WTC11 (cell line): Measurements from ENCODE around the gene EXOC4. TPM values are rescaled to one million over a fixed set of nuclear protein-coding genes. Genes with fewer than 3 reads are reported as not detected.

Experiments used
- ATAC-seq: fragments of 200-7000 bp; cut with Tn5 transposase; 2 replicates; pipeline ENCODE4 v1.10.0; 2021; ENCODE audit warnings: mild to moderate bottlenecking, moderate library complexity
- CTCF ChIA-PET: fragments of 300-600 bp; sonication (Branson Sonifier 250); formaldehyde crosslinking; loops from one replicate; lab custom pipeline; 2021; ENCODE audit warnings: antibody characterized with exemption; lab: Charles Lee
- POLR2A ChIA-PET: fragments of 350-600 bp; sonication (Branson Sonifier 250); formaldehyde crosslinking; loops from one replicate; lab custom pipeline; 2021; ENCODE audit warnings: antibody characterized with exemption; lab: Charles Lee
- DNase-seq: peaks from one replicate; pipeline ENCODE4 v3.0.0; 2021; ENCODE audit warnings: low spot score
- H3K27ac Mint-ChIP-seq: 2 replicates; pipeline ENCODE4 v1.8.0; 2021; ENCODE audit warnings: mixed read lengths
- H3K27me3 Mint-ChIP-seq: 2 replicates; pipeline ENCODE4 v1.8.0; 2021; ENCODE audit warnings: low read depth, mild to moderate bottlenecking, moderate library complexity, mixed read lengths
- H3K36me3 Mint-ChIP-seq: 2 replicates; pipeline ENCODE4 v1.8.0; 2021; ENCODE audit warnings: mixed read lengths
- H3K4me1 Mint-ChIP-seq: 2 replicates; pipeline ENCODE4 v1.8.0; 2022; ENCODE audit warnings: mixed read lengths
- H3K4me3 Mint-ChIP-seq: 2 replicates; pipeline ENCODE4 v1.8.0; 2021; ENCODE audit warnings: mild to moderate bottlenecking, moderate library complexity, mixed read lengths
- H3K9me3 Mint-ChIP-seq: 2 replicates; pipeline ENCODE4 v1.8.0; 2021; ENCODE audit warnings: mixed read lengths
- CREM ChIP-seq: sonication (generic); formaldehyde crosslinking; IDR thresholded peaks from 2 replicates; pipeline ENCODE4 v1.8.1; 2022; ENCODE audit warnings: mild to moderate bottlenecking, missing genetic modification reagents, moderate library complexity
- FOXJ3 ChIP-seq: sonication (generic); formaldehyde crosslinking; IDR thresholded peaks from 2 replicates; pipeline ENCODE4 v1.9.0; 2021; ENCODE audit warnings: missing genetic modification reagents, mild to moderate bottlenecking, borderline replicate concordance
- GRHL2 ChIP-seq: fragments of 250-450 bp; sonication (Bioruptor Pico); IDR thresholded peaks from 2 replicates; pipeline ENCODE4 v1.8.0; 2022; ENCODE audit warnings: mild to moderate bottlenecking, moderate library complexity; ENCODE audit not compliant: insufficient replicate concordance, severe bottlenecking
- KAT7 ChIP-seq: sonication (generic); formaldehyde crosslinking; IDR thresholded peaks from 2 replicates; pipeline ENCODE4 v1.8.1; 2023; ENCODE audit warnings: missing genetic modification reagents, mild to moderate bottlenecking, borderline replicate concordance
- MYBL2 ChIP-seq: sonication (generic); formaldehyde crosslinking; IDR thresholded peaks from 2 replicates; pipeline ENCODE4 v1.8.1; 2023; ENCODE audit warnings: mild to moderate bottlenecking, moderate library complexity, missing genetic modification reagents
- OVOL2 ChIP-seq: fragments of 250-450 bp; sonication (Bioruptor Pico); IDR thresholded peaks from 2 replicates; pipeline ENCODE4 v1.9.0; 2021; ENCODE audit warnings: mild to moderate bottlenecking, borderline replicate concordance
- SMAD3 ChIP-seq: sonication (generic); formaldehyde crosslinking; IDR thresholded peaks from 2 replicates; pipeline ENCODE4 v1.8.0; 2022; ENCODE audit warnings: missing genetic modification reagents, mild to moderate bottlenecking, borderline replicate concordance
- SP1 ChIP-seq: sonication (generic); formaldehyde crosslinking; conservative IDR thresholded peaks from 2 replicates; pipeline ENCODE4 v1.8.1; 2022; ENCODE audit warnings: missing genetic modification reagents
- TCF7 ChIP-seq: sonication (generic); formaldehyde crosslinking; IDR thresholded peaks from 2 replicates; pipeline ENCODE4 v1.8.0; 2022; ENCODE audit warnings: mild to moderate bottlenecking, low read depth, missing genetic modification reagents, moderate library complexity
- ZNF138 ChIP-seq: sonication (generic); formaldehyde crosslinking; conservative IDR thresholded peaks from 2 replicates; pipeline ENCODE4 v1.8.1; 2022; ENCODE audit warnings: mild to moderate bottlenecking, moderate library complexity, missing genetic modification reagents
- ZNF317 ChIP-seq: sonication (generic); formaldehyde crosslinking; IDR thresholded peaks from 2 replicates; pipeline ENCODE4 v1.8.1; 2023; ENCODE audit warnings: low read depth, mild to moderate bottlenecking, moderate library complexity, missing genetic modification reagents, borderline replicate concordance
- ZNF423 ChIP-seq: fragments of 250-450 bp; sonication (Bioruptor Pico); IDR thresholded peaks from 2 replicates; pipeline ENCODE4 v2.1.2; 2022; ENCODE audit warnings: mild to moderate bottlenecking, moderate library complexity
- total RNA-seq: library from RNA; stranded (reverse); gene quantifications from 3 replicates; pipeline ENCODE4 v1.2.3, GENCODE V29; 2021
- TF ChIP-seq, protein P1 (sequence below): sonication (generic); formaldehyde crosslinking; IDR thresholded peaks from 2 replicates; pipeline ENCODE4 v1.8.1; 2022; ENCODE audit warnings: mild to moderate bottlenecking, missing genetic modification reagents, moderate library complexity, borderline replicate concordance
- TF ChIP-seq, protein P2 (sequence below): sonication (generic); formaldehyde crosslinking; IDR thresholded peaks from 2 replicates; pipeline ENCODE4 v1.8.1; 2022; ENCODE audit warnings: mild to moderate bottlenecking, moderate library complexity, missing genetic modification reagents
- TF ChIP-seq, protein P3 (sequence below): sonication (generic); formaldehyde crosslinking; IDR thresholded peaks from 2 replicates; pipeline ENCODE4 v1.8.0; 2022; ENCODE audit warnings: mild to moderate bottlenecking, missing genetic modification reagents
- TF ChIP-seq, protein P4 (sequence below): sonication (generic); formaldehyde crosslinking; conservative IDR thresholded peaks from 2 replicates; pipeline ENCODE4 v1.8.1; 2022; ENCODE audit warnings: mild to moderate bottlenecking, missing genetic modification reagents
- TF ChIP-seq, protein P5 (sequence below): fragments of 250-450 bp; sonication (Bioruptor Pico); IDR thresholded peaks from 2 replicates; pipeline ENCODE4 v1.9.0; 2021; ENCODE audit warnings: mild to moderate bottlenecking, borderline replicate concordance
- TF ChIP-seq, protein P6 (sequence below): fragments of 250-450 bp; sonication (Bioruptor Pico); IDR thresholded peaks from 2 replicates; pipeline ENCODE4 v1.9.0; 2021; ENCODE audit warnings: moderate library complexity, mild to moderate bottlenecking, inconsistent platforms, borderline replicate concordance
- TF ChIP-seq, protein P7 (sequence below): sonication (generic); formaldehyde crosslinking; IDR thresholded peaks from 2 replicates; pipeline ENCODE4 v1.8.0; 2022; ENCODE audit warnings: mild to moderate bottlenecking, missing genetic modification reagents
- TF ChIP-seq, protein P8 (sequence below): sonication (generic); formaldehyde crosslinking; IDR thresholded peaks from 2 replicates; pipeline ENCODE4 v1.8.1; 2023; ENCODE audit warnings: mild to moderate bottlenecking, missing genetic modification reagents, moderate library complexity

EXOC4 gene
- total RNA-seq, 1 experiment from 2014 or later, result 62.0 TPM

DNA sequence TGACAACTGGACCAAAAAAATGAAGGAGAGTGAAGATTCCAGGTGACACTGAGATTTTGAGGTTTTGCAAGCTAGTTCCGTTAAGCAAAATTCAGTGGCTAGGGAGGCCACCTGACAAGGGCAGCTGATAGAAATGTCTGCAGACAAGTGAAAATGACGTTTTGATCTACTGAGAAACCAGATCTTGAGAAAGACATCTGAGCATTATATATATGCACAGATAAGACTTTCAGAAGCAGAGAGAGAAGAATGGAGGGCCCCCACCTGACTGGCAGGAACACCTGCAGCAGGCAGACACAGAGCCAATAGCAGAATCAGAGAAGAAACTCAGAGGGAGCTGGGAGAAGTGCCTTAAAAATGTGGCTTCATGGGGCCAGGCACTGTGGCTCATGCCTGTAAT, 798.1 kb downstream of the EXOC4 start:
- ATAC-seq (no peak), DNase-seq (no peak)
- CTCF ChIA-PET, result interaction anchor here (0.8 kb wide), 1 partner anchor 90 kb away, joined by 3 read pairs; no protein-coding TSS in a partner anchor
- Mint-ChIP-seq H3K27ac (peak overlapping the region; percentile 12; the same call in 1 of the 2 replicates), H3K9me3 (peaks cover 21% of the 10 kb centered on the region), H3K4me3 (no peak overlapping the region), H3K4me1 (peaks cover 31% of the 10 kb centered on the region), H3K36me3 (peaks cover 20% of the 10 kb centered on the region), H3K27me3 (no peaks in the 10 kb centered on the region)
- no peak for TF ChIP-seq GRHL2 (CRISPR knock-in tag)
- TF ChIP-seq ZNF423 (CRISPR knock-in tag), result no peak
- TF ChIP-seq, protein P1, sequence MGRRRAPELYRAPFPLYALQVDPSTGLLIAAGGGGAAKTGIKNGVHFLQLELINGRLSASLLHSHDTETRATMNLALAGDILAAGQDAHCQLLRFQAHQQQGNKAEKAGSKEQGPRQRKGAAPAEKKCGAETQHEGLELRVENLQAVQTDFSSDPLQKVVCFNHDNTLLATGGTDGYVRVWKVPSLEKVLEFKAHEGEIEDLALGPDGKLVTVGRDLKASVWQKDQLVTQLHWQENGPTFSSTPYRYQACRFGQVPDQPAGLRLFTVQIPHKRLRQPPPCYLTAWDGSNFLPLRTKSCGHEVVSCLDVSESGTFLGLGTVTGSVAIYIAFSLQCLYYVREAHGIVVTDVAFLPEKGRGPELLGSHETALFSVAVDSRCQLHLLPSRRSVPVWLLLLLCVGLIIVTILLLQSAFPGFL (CRISPR knock-in tag), result no peak
- TF ChIP-seq, protein P2, sequence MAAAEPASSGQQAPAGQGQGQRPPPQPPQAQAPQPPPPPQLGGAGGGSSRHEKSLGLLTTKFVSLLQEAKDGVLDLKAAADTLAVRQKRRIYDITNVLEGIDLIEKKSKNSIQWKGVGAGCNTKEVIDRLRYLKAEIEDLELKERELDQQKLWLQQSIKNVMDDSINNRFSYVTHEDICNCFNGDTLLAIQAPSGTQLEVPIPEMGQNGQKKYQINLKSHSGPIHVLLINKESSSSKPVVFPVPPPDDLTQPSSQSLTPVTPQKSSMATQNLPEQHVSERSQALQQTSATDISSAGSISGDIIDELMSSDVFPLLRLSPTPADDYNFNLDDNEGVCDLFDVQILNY (CRISPR knock-in tag), result no peak
- TF ChIP-seq TCF7 (CRISPR knock-in tag), result no peak
- TF ChIP-seq, protein P3, sequence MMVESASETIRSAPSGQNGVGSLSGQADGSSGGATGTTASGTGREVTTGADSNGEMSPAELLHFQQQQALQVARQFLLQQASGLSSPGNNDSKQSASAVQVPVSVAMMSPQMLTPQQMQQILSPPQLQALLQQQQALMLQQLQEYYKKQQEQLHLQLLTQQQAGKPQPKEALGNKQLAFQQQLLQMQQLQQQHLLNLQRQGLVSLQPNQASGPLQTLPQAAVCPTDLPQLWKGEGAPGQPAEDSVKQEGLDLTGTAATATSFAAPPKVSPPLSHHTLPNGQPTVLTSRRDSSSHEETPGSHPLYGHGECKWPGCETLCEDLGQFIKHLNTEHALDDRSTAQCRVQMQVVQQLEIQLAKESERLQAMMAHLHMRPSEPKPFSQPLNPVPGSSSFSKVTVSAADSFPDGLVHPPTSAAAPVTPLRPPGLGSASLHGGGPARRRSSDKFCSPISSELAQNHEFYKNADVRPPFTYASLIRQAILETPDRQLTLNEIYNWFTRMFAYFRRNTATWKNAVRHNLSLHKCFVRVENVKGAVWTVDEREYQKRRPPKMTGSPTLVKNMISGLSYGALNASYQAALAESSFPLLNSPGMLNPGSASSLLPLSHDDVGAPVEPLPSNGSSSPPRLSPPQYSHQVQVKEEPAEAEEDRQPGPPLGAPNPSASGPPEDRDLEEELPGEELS (CRISPR knock-in tag), result no peak
- TF ChIP-seq, protein P4, sequence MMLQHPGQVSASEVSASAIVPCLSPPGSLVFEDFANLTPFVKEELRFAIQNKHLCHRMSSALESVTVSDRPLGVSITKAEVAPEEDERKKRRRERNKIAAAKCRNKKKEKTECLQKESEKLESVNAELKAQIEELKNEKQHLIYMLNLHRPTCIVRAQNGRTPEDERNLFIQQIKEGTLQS (CRISPR knock-in tag), result no peak
- TF ChIP-seq CREM (CRISPR knock-in tag), result no peak
- TF ChIP-seq ZNF317, result no peak
- no peak for TF ChIP-seq SMAD3 (CRISPR knock-in tag)
- TF ChIP-seq, protein P5, sequence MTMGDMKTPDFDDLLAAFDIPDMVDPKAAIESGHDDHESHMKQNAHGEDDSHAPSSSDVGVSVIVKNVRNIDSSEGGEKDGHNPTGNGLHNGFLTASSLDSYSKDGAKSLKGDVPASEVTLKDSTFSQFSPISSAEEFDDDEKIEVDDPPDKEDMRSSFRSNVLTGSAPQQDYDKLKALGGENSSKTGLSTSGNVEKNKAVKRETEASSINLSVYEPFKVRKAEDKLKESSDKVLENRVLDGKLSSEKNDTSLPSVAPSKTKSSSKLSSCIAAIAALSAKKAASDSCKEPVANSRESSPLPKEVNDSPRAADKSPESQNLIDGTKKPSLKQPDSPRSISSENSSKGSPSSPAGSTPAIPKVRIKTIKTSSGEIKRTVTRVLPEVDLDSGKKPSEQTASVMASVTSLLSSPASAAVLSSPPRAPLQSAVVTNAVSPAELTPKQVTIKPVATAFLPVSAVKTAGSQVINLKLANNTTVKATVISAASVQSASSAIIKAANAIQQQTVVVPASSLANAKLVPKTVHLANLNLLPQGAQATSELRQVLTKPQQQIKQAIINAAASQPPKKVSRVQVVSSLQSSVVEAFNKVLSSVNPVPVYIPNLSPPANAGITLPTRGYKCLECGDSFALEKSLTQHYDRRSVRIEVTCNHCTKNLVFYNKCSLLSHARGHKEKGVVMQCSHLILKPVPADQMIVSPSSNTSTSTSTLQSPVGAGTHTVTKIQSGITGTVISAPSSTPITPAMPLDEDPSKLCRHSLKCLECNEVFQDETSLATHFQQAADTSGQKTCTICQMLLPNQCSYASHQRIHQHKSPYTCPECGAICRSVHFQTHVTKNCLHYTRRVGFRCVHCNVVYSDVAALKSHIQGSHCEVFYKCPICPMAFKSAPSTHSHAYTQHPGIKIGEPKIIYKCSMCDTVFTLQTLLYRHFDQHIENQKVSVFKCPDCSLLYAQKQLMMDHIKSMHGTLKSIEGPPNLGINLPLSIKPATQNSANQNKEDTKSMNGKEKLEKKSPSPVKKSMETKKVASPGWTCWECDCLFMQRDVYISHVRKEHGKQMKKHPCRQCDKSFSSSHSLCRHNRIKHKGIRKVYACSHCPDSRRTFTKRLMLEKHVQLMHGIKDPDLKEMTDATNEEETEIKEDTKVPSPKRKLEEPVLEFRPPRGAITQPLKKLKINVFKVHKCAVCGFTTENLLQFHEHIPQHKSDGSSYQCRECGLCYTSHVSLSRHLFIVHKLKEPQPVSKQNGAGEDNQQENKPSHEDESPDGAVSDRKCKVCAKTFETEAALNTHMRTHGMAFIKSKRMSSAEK (CRISPR knock-in tag), result no peak
- no peak for TF ChIP-seq MYBL2 (CRISPR knock-in tag)
- no peak for TF ChIP-seq OVOL2 (CRISPR knock-in tag)
- no peak for TF ChIP-seq ZNF138 (CRISPR knock-in tag)
- TF ChIP-seq, protein P6, sequence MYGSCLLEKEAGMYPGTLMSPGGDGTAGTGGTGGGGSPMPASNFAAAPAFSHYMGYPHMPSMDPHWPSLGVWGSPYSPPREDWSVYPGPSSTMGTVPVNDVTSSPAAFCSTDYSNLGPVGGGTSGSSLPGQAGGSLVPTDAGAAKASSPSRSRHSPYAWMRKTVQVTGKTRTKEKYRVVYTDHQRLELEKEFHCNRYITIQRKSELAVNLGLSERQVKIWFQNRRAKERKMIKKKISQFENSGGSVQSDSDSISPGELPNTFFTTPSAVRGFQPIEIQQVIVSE (CRISPR knock-in tag), result no peak
- TF ChIP-seq, protein P7, sequence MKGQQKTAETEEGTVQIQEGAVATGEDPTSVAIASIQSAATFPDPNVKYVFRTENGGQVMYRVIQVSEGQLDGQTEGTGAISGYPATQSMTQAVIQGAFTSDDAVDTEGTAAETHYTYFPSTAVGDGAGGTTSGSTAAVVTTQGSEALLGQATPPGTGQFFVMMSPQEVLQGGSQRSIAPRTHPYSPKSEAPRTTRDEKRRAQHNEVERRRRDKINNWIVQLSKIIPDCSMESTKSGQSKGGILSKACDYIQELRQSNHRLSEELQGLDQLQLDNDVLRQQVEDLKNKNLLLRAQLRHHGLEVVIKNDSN (CRISPR knock-in tag), result no peak
- no peak for TF ChIP-seq KAT7
- TF ChIP-seq, protein P8, sequence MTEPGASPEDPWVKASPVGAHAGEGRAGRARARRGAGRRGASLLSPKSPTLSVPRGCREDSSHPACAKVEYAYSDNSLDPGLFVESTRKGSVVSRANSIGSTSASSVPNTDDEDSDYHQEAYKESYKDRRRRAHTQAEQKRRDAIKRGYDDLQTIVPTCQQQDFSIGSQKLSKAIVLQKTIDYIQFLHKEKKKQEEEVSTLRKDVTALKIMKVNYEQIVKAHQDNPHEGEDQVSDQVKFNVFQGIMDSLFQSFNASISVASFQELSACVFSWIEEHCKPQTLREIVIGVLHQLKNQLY (CRISPR knock-in tag), result no peak
- TF ChIP-seq SP1, result no peak
- TF ChIP-seq FOXJ3 (CRISPR knock-in tag), result no peak
- POLR2A ChIA-PET, result no interaction called here
